IPS DF 4.7 (cell line): ENCODE measurements around the gene TMEM151B.
"Not testable (repeated sequence)": the region's sequence is repeated elsewhere in the genome, so short reads cannot be mapped to it uniquely, and the experiment has no call there.

ENCODE experiments used
- DNase-seq: peaks from one replicate; pipeline ENCODE4 v3.0.0-alpha.2; 2013; ENCODE audit warnings: low spot score; ENCODE audit errors: extremely low read depth

Gene TMEM151B

DNA sequence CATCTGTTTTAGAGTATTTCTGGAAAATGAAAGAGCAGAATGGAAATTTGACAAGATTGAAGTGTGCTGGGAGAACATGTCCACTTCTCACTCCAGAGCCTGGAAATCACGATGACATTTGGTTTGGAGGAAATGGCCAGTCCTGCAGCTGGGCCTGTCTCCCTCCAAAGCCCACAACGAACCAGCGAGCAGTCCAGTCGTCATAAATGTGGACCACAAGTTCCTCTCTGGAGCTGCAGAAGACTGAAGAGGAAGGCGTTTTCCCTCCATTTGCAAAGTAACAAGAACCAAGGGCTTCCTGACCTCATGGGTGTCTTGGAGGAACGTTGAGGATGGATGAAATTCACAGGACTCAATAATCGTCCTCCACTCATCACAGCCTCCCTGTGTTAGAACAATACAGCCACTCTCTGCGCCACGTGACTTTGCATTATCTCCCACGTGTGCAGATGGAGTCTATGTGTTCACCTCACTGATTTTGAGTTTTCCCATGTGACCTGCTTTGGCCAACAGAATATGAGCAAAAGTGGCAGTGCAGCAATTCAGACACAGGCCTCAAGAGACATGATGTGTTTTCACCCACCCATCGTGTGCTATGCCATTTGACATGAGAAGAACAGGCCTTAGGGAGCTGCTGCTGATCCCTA, 63.1 kb downstream of the TMEM151B start:
- DNase-seq = no peak

DNA sequence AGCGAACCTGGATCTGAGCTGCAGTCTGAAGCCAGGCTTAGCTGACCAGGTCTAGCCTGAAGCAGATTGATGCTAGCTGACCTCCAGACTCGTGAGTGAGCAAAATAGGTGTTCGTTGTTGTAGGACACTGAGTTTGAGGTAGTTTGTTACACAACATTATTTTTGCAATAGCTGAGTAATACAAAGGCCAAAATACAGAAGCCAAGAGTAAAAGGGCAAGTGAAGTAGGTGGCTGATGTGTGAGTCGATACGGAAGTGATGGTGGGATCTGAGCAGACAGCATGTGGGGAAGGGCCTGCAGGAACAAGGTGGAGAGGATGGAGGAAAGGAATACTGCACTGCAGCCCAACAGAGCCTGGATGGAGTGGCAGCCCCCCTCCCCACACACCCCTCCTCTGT, 63.7 kb downstream of the TMEM151B start:
- no peak for DNase-seq

DNA sequence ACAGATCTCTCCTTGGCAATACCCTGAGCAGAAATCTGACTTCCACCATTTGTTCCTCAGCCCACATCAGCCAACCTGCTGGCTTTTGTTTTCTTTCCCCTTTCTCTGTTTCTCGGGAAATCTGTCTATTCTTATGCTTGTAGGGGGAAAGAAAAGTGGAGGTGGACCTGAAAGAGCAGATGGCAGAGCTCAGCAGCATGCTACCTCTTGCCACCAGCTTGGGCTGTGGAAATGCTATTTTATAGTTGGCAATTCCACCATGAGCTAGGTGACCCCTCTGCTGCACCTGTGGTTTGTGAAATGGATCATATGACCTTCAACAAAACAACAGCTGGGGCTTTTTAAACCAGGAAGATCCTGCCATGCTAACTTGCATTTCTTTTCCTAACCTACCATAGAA, 65.4 kb downstream of the TMEM151B start:
- no peak for DNase-seq

DNA sequence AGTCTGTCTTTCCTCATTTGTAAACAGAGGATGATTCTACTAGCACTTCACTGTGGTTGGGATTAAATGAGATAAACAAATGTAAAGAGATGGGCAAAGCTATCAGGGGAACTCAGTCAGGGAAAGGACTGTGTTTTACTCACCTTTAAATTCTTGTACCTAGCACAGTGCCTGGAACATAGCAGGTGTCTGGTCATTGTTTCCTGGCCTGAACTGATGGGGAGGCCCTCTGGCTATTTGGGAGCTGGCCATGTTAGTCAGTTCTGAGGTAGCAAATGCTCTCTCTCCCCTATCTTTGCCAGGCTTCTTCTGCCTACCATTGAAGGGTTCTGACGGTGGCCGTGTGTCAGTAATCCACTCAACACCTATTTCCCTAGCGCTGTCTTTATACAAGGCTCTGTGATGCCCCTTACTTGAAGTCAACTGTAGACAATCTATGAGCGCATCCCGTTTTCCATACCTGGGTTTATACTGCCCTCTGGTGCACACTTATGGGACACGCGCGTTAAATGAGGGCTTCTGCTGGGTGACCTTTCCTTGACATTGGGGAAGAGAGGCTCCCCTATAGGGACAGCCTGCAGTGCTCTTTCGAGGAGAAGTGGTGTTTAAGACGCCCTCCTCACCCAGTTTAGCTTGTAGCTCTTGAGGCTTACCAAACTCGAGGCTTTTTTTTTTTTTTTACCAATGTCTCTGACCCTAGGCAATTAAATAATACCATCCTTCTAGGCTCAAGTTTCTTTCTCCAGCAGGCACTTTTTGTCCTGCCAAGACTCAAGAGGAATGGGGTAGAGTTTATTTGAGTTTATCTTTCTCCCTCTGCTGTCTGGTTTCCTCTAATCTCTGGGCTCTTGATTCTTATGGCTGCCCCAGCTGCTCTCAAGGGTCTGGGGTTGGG, 68.2 kb downstream of the TMEM151B start:
- DNase-seq = no peak

GRCh38 chr6:44339301-44339700, 69.1 kb downstream of the TMEM151B start:
- DNase-seq = no peak

DNA sequence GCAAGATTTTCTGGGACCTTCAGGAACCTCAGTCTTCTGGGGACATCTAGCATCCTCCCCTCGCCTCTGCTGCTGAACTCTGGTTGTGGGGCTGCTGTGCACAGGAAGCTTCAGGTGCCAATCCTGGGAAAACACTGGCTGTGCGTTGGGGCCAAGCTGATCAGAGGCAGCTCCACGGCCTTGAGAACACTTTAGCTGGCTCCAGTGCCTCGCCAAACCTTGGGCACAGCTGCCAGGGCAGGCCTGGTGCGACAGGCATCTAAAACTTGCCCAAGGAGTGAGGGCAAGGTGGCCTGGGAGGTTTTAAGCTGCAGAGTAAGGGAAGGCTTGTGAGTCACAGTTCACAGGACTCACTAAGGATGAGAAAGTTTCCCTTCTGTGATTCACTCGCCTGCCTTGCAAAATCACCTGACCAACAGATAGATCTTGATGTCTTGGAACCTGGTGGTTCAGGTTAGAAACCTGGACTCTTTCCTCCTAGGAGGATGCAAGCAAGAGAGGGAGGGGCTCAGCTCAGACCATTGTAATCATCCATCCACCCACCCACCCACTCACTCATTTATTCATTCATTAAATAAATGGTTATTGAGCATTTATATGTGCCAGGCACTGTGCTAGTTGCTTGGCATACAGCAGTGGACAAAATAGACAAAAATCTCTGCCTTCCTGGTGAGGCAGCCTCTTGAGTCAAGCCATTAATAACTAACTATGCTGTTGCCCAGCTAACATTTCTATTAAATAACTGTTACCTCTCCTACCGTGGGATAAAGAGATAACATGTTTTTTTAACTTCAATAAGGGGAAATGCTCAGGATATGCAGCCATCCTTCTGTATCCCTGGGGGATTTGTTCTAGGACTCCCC, 69.7 kb downstream of the TMEM151B start:
- no peak for DNase-seq

DNA sequence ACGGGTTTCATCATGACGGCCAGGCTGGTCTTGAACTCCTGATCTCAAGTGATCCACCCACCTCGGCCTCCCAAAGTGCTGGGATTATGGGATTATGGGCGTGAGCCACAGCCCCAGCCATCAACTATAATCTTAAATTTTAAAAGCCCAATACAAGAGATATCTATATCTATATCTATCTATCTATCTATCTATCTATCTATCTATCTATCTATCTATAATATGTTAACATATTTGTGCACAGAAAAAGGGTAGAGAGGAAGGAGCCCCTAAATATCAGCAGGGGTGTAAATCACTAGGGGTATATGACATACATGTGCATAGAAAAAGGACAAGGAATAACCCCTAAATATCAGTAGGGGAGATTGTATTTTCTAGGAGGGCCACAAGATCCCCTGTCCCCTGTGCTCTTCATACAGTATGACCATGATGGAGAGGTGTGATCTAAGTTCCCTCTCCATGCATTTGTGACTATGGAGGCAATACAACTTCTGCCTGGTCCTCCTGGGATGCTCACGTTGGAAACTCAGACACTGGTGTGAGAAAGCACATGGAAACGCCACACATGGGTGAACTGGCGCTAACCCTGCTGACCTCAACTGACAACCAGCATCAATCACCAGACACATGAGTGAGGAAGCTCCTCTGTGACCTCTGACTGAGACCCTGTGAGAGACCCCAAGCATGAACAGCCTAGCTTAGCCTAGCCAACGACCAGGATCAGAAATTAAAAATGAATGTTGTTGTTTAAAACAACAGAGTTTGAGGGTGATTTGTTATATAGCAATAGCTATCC, 71.0 kb downstream of the TMEM151B start:
- DNase-seq = no peak

GRCh38 chr6:44342052-44342451, 71.8 kb downstream of the TMEM151B start:
- no peak for DNase-seq

- no peak for DNase-seq
Measured at GRCh38 chr6:44342489-44342888, 72.2 kb downstream of the TMEM151B start, which contains the start of gene SPATS1. TSS of gene SPATS1 (plus strand) at chr6:44342650. CDS start at chr6:44343096, 446 bp downstream.

DNA sequence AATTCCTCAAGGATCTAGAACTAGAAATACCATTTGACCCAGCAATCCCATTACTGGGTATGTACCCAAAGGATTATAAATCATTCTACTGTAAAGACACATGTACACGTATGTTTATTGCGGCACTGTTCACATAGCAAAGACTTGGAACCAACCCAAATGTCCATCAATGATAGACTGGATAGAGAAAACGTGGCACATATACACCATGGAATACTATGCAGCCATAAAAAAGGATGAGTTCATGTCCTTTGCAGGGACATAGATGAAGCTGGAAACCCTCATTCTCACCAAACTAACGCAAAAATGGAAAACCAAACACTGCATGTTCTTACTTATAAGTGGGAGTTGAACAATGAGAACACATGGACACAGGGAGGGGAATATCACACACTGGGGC, 76.6 kb downstream of the TMEM151B start:
- DNase-seq = not testable (repeated sequence)

DNA sequence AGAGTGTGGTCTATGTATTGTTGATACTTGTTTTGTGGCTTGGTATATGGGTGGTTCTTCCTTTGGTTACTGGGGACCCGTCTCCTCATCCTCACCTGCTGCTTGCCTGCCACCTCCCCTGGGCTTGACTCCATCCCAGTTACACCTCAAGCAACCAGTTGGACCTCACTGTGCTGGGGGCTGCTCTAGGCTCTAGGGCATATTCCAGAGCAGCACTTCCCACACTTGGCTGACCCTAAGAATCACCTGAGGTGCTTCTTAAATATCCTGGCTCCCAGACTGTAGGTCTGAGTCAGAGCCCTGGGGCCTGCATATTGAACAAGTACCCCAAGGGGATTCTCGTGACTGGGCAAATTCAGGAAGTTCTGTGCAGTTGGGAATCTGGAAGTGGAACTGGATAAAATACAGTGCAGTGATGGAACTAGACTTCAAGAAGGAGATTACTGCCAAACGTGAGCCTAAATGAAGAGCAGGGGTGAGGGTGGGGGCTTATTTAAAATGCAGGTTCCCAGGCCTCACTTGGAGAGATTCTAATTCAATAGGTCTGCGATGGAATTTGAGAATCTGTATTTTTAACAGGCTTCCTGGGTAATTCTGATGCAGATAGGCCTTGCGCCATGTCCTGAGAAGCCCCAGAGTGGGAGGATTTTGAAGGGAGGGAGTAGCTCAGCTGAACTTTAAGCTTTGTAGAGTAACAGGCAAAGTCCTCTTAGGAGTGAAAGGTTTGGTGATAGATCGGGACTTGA, 79.8 kb downstream of the TMEM151B start:
- DNase-seq = no peak

GRCh38 chr6:44350650-44350994, 80.4 kb downstream of the TMEM151B start:
- not testable (repeated sequence) for DNase-seq

- no peak for DNase-seq
Measured at GRCh38 chr6:44352259-44352658, 82.0 kb downstream of the TMEM151B start.

DNA sequence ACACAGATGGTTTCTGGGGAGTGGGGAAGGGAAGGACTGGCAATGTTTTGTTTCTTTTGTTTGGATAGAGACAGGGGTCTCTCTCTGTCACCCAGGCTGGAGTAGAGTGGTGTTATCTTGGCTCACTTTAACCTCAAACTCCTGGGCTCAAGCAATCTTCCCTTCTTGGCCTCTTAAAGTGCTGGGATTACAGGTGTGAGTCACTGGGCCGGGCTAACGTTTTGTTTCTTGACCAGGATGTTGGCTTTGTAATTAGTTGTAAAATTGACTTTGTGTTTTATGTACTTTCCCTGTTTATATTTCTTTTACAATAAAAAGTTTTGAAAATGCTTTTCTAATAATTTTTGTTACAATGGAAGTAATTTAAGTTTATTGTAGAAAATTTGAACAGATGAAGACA, 83.1 kb downstream of the TMEM151B start:
- DNase-seq = no peak

DNA sequence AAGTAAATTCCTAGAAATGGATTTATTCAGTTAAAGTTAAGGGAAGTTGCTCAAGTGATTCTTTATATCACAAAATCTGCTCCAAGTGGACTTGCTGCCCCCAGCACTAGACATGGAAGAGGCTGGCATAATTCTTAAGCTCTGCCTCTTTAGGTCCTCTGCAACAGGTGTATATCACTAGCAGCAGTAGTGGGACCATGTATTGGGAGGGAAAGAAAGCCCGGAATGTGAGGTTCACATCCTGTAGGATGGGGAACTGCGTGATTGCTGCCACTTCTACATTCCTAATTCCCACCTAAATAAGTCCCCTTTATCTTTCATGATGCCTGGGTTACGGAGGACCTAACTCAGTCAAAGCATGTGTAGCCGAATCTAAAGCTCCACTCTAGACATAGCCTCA, 85.4 kb downstream of the TMEM151B start:
- no peak for DNase-seq

GRCh38 chr6:44356487-44356886, 86.2 kb downstream of the TMEM151B start:
- no peak for DNase-seq
